IPS DF 19.7 (cell line): Measurements from ENCODE around the gene ZFP91.

ENCODE experiments used
- DNase-seq: peaks from one replicate; pipeline ENCODE4 v3.0.0-alpha.2; 2013; ENCODE audit warnings: low read depth, low spot score

Gene ZFP91

GRCh38 chr11:58631378-58631777 lies 52.5 kb downstream of the ZFP91 start:
- no peak for DNase-seq

- no peak for DNase-seq
Observed at GRCh38 chr11:58632510-58632909, 53.6 kb downstream of the ZFP91 start.

GRCh38 chr11:58636587-58636986 lies 57.7 kb downstream of the ZFP91 start:
- no peak for DNase-seq

GRCh38 chr11:58637371-58637770 lies 58.5 kb downstream of the ZFP91 start:
- no peak for DNase-seq

- DNase-seq: no peak
Observed at GRCh38 chr11:58639103-58639502, 60.2 kb downstream of the ZFP91 start.

- DNase-seq: no peak
Observed at GRCh38 chr11:58639669-58640068, 60.8 kb downstream of the ZFP91 start.

GRCh38 chr11:58640386-58641023 lies 61.6 kb downstream of the ZFP91 start:
- DNase-seq: no peak

- no peak for DNase-seq
Observed at GRCh38 chr11:58641341-58641740, 62.5 kb downstream of the ZFP91 start.

GRCh38 chr11:58641803-58642581 lies 63.1 kb downstream of the ZFP91 start:
- no peak for DNase-seq

GRCh38 chr11:58645854-58646253 lies 67.0 kb downstream of the ZFP91 start:
- no peak for DNase-seq

- no peak for DNase-seq
Observed at GRCh38 chr11:58647141-58647699, 68.4 kb downstream of the ZFP91 start.

- no peak for DNase-seq
Observed at GRCh38 chr11:58647866-58648265, 69.0 kb downstream of the ZFP91 start.

GRCh38 chr11:58649623-58650022 lies 70.8 kb downstream of the ZFP91 start:
- DNase-seq: no peak

GRCh38 chr11:58650496-58650895 lies 71.6 kb downstream of the ZFP91 start:
- DNase-seq: no peak

GRCh38 chr11:58652726-58653280 lies 73.9 kb downstream of the ZFP91 start:
- DNase-seq: no peak

- peak; percentile 57 for DNase-seq
Observed at GRCh38 chr11:58654079-58654907, 75.4 kb downstream of the ZFP91 start.

GRCh38 chr11:58654908-58655296 lies 76.0 kb downstream of the ZFP91 start:
- DNase-seq: no peak

- no peak for DNase-seq
Observed at GRCh38 chr11:58656348-58656747, 77.5 kb downstream of the ZFP91 start.

GRCh38 chr11:58658623-58659022 lies 79.8 kb downstream of the ZFP91 start:
- DNase-seq: no peak

GRCh38 chr11:58659404-58659803 lies 80.5 kb downstream of the ZFP91 start:
- DNase-seq: no peak

- DNase-seq: no peak
Observed at GRCh38 chr11:58659910-58660570, 81.2 kb downstream of the ZFP91 start.
